Lower lobe of right lung (tissue), 2 donors: ENCODE data around the gene MMEL1. TPM values are rescaled to one million over a fixed set of nuclear protein-coding genes. Genes with fewer than 3 reads are reported as not detected.
A peak's percentile ranks its signal among the peaks of the same experiment; 100 is the strongest.

Experiments
- ATAC-seq, 2 donors: fragments of 200-7000 bp; cut with Tn5 transposase; one replicate each; pipeline ENCODE4 v1.9.1; 2020 to 2022; ENCODE audit warnings: mild to moderate bottlenecking in 2 of 2, moderate library complexity in 2 of 2
- DNase-seq: peaks from one replicate; pipeline ENCODE4 v3.0.0-alpha.2; 2020
- H3K27ac ChIP-seq: fragments of 200-600 bp; one replicate; pipeline ENCODE4 v1.8.0; 2022
- H3K27me3 ChIP-seq: fragments of 200-600 bp; one replicate; pipeline ENCODE4 v1.8.0; 2022; ENCODE audit warnings: low read depth
- H3K36me3 ChIP-seq: fragments of 200-600 bp; one replicate; pipeline ENCODE4 v1.8.0; 2022; ENCODE audit warnings: mild to moderate bottlenecking
- H3K4me1 ChIP-seq: fragments of 200-600 bp; one replicate; pipeline ENCODE4 v1.8.0; 2022
- H3K4me3 ChIP-seq: fragments of 200-600 bp; one replicate; pipeline ENCODE4 v1.8.0; 2022; ENCODE audit warnings: mild to moderate bottlenecking
- H3K9me3 ChIP-seq: fragments of 200-600 bp; one replicate; pipeline ENCODE4 v1.8.0; 2022
- intact Hi-C: fragments of 100-400 bp; cut with DNase I; formaldehyde crosslinking; loops from one replicate; pipeline ENCODE4 v1.11.0; 2022
- total RNA-seq: library from RNA; stranded (reverse); fragmentation: NEBNext Ultra II Directional; extraction: Animal tissue kit (Norgen Biotek cat#: 25700); gene quantifications from one replicate; pipeline ENCODE4 v1.2.1, GENCODE V29; 2021
- TF ChIP-seq, protein P1 (sequence below): fragments of 200-600 bp; IDR thresholded peaks from one replicate; pipeline ENCODE4 v1.8.0; 2022; ENCODE audit warnings: antibody characterized with exemption, mild to moderate bottlenecking
- donor health status: DM: no; HTN: yes; CAD: no; lungs with severe emphysema.

The MMEL1 gene
- total RNA-seq, 1 donor from 2014 or later: 7.6 TPM

GRCh38 chr1:2558420-2558819 lies 74.4 kb downstream of the MMEL1 start:
- peaks cover 41% of the 10 kb centered on the region for H3K4me1 ChIP-seq
- H3K4me3 ChIP-seq: peak overlapping the region; percentile 95
- TF ChIP-seq, protein P1, sequence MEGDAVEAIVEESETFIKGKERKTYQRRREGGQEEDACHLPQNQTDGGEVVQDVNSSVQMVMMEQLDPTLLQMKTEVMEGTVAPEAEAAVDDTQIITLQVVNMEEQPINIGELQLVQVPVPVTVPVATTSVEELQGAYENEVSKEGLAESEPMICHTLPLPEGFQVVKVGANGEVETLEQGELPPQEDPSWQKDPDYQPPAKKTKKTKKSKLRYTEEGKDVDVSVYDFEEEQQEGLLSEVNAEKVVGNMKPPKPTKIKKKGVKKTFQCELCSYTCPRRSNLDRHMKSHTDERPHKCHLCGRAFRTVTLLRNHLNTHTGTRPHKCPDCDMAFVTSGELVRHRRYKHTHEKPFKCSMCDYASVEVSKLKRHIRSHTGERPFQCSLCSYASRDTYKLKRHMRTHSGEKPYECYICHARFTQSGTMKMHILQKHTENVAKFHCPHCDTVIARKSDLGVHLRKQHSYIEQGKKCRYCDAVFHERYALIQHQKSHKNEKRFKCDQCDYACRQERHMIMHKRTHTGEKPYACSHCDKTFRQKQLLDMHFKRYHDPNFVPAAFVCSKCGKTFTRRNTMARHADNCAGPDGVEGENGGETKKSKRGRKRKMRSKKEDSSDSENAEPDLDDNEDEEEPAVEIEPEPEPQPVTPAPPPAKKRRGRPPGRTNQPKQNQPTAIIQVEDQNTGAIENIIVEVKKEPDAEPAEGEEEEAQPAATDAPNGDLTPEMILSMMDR: no peak
- intact Hi-C loops: no loop called here
- H3K36me3 ChIP-seq: peaks cover 61% of the 10 kb centered on the region
- H3K27ac ChIP-seq: no peak overlapping the region
- ATAC-seq: no peak
- DNase-seq: no peak
- H3K27me3 ChIP-seq: no peaks in the 10 kb centered on the region
- no peaks in the 10 kb centered on the region for H3K9me3 ChIP-seq

DNA sequence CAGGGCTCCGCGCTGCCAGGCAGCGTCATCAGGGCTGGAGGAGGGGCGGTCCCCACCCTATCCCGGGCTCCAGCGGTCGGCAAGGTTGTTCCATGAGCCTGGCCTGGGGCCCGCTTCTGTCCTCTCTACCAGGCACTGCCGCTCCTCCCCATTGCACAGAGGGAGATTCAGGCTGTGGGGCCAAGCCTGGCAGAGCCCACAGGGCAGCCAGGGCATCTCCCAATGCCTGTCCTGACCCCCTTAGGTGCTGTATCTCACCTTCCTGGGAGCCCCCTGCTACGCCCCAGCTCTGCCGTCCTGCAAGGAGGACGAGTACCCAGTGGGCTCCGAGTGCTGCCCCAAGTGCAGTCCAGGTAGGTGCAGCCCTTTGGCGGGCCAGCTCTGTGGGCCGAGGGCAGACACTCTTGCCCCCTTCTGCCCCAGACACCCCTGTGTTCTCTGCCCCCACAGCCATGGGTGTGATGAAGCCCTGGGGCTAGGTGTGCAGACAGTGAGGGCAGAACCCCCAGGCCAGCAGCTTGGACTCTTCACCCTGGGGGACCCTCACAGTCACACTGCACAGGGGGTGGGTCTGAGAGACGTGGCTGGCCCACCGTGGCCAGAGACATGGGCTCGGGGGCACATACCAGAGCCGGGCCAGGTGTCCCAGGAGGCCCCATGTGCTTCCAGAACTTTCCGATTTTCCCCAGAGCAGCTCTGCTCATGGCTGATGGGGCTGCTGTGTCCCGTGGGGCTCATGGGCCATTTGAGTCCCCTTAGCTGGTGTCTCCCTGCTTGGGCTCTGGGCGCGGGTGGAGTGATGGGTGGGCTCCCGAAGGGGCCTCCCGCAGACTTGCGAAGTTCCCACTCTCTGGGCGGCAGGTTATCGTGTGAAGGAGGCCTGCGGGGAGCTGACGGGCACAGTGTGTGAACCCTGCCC lies 75.1 kb downstream of the MMEL1 start:
- H3K36me3 ChIP-seq: peaks cover 54% of the 10 kb centered on the region
- peaks cover 41% of the 10 kb centered on the region for H3K4me1 ChIP-seq
- ATAC-seq (peak in 1 of 2 donors; percentile 13), DNase-seq (no peak)
- H3K9me3 ChIP-seq: no peaks in the 10 kb centered on the region
- intact Hi-C loops: no loop called here
- no peaks in the 10 kb centered on the region for H3K27me3 ChIP-seq
- H3K4me3 ChIP-seq: peak overlapping the region; percentile 95
- TF ChIP-seq, protein P1: no peak
- H3K27ac ChIP-seq: peak overlapping the region; percentile 96

- Histone ChIP-seq H3K9me3 (no peaks in the 10 kb centered on the region), H3K36me3 (peaks cover 45% of the 10 kb centered on the region), H3K27ac (peak overlapping the region; percentile 96), H3K27me3 (no peaks in the 10 kb centered on the region), H3K4me3 (peak overlapping the region; percentile 95), H3K4me1 (peaks cover 41% of the 10 kb centered on the region)
- TF ChIP-seq, protein P1: no peak
- peak; percentile 70 for DNase-seq
- intact Hi-C loops: no loop called here
- peak; percentile 34 to 50 for ATAC-seq
Observed at GRCh38 chr1:2556678-2557481, 75.9 kb downstream of the MMEL1 start.

GRCh38 chr1:2556277-2556677 lies 76.5 kb downstream of the MMEL1 start, which contains the start of gene TNFRSF14:
Gene TNFRSF14 (plus strand): TSS chr1:2556371. CDS start chr1:2556665, 294 bp downstream.
- intact Hi-C loops: no loop called here
- ATAC-seq (peak; percentile 57 to 77), DNase-seq (peak; percentile 80)
- peak within 1 kb of the TSS; percentile 96 for H3K27ac ChIP-seq
- H3K36me3 ChIP-seq: peaks cover 39% of the 10 kb centered on the region
- H3K9me3 ChIP-seq: no peaks in the 10 kb centered on the region
- TF ChIP-seq, protein P1: no peak
- no peaks in the 10 kb centered on the region for H3K27me3 ChIP-seq
- peak within 1 kb of the TSS; percentile 95 for H3K4me3 ChIP-seq
- peaks cover 41% of the 10 kb centered on the region for H3K4me1 ChIP-seq

- H3K4me1 ChIP-seq: peaks cover 41% of the 10 kb centered on the region
- ATAC-seq (peak; percentile 72 to 79), DNase-seq (peak; percentile 93)
- H3K36me3 ChIP-seq: peaks cover 34% of the 10 kb centered on the region
- peak overlapping the region; percentile 95 for H3K4me3 ChIP-seq
- H3K27me3 ChIP-seq: no peaks in the 10 kb centered on the region
- H3K27ac ChIP-seq: peak overlapping the region; percentile 96
- no peaks in the 10 kb centered on the region for H3K9me3 ChIP-seq
- TF ChIP-seq, protein P1: no peak
- intact Hi-C loops: no loop called here
Observed at GRCh38 chr1:2555634-2556276, 77.1 kb downstream of the MMEL1 start.
